HG02852 (cell line): Measurements from ENCODE around the gene HACD2.

Source experiments
- ATAC-seq: cut with Tn5 transposase; IDR thresholded peaks from one replicate; pipeline ENCODE4 v1.9.1; 2021; ENCODE audit warnings: mild to moderate bottlenecking, moderate library complexity; ENCODE audit not compliant: unreplicated experiment

Gene HACD2

GRCh38 chr3:123571973-123572365 lies 12.9 kb downstream of the HACD2 start:
- no peak for ATAC-seq

GRCh38 chr3:123571264-123571972 lies 13.4 kb downstream of the HACD2 start:
- ATAC-seq = no peak

- ATAC-seq = no peak
Observed at GRCh38 chr3:123568875-123569274, 16.0 kb downstream of the HACD2 start.

- no peak for ATAC-seq
Observed at GRCh38 chr3:123568034-123568433, 16.8 kb downstream of the HACD2 start.

GRCh38 chr3:123564056-123564455 lies 20.8 kb downstream of the HACD2 start:
- ATAC-seq = no peak

GRCh38 chr3:123562547-123562946 lies 22.3 kb downstream of the HACD2 start:
- ATAC-seq = no peak

GRCh38 chr3:123561188-123561587 lies 23.7 kb downstream of the HACD2 start:
- no peak for ATAC-seq

- no peak for ATAC-seq
Observed at GRCh38 chr3:123559040-123559861, 25.6 kb downstream of the HACD2 start.

GRCh38 chr3:123553536-123553935 lies 31.3 kb downstream of the HACD2 start:
- ATAC-seq = no peak

- ATAC-seq = no peak
Observed at GRCh38 chr3:123552768-123553167, 32.1 kb downstream of the HACD2 start.

GRCh38 chr3:123552095-123552714 lies 32.6 kb downstream of the HACD2 start:
- ATAC-seq = no peak

GRCh38 chr3:123547881-123548519 lies 36.9 kb downstream of the HACD2 start:
- no peak for ATAC-seq

- ATAC-seq = no peak
Observed at GRCh38 chr3:123546133-123546755, 38.6 kb downstream of the HACD2 start.

GRCh38 chr3:123543950-123544349 lies 40.9 kb downstream of the HACD2 start:
- no peak for ATAC-seq

GRCh38 chr3:123540285-123540684 lies 44.6 kb downstream of the HACD2 start:
- no peak for ATAC-seq

GRCh38 chr3:123536153-123536895 lies 48.5 kb downstream of the HACD2 start:
- peak; percentile 84 for ATAC-seq

GRCh38 chr3:123535580-123535979 lies 49.3 kb downstream of the HACD2 start:
- no peak for ATAC-seq

GRCh38 chr3:123534264-123534663 lies 50.6 kb downstream of the HACD2 start:
- no peak for ATAC-seq

- ATAC-seq = no peak
Observed at GRCh38 chr3:123533554-123534159, 51.2 kb downstream of the HACD2 start.

- ATAC-seq = no peak
Observed at GRCh38 chr3:123528130-123528529, 56.7 kb downstream of the HACD2 start.
